GM18951 (cell line): ENCODE results near the gene SMYD4.

Source experiments
- POLR2A ChIP-seq: IDR thresholded peaks from 4 replicates; pipeline ENCODE4 v1.6.1; 2011; ENCODE audit warnings: mild to moderate bottlenecking; ENCODE audit not compliant: insufficient read length, insufficient read depth; ENCODE audit errors: extremely low read depth
- in situ Hi-C: fragments of 300-500 bp; cut with MboI; formaldehyde crosslinking; loops from one replicate; pipeline ENCODE4 v1.12.0; 2022; ENCODE audit warnings: low sequenced_read_pairs, mixed read lengths, inconsistent platforms; ENCODE audit not compliant: unreplicated experiment

SMYD4 gene, protein sequence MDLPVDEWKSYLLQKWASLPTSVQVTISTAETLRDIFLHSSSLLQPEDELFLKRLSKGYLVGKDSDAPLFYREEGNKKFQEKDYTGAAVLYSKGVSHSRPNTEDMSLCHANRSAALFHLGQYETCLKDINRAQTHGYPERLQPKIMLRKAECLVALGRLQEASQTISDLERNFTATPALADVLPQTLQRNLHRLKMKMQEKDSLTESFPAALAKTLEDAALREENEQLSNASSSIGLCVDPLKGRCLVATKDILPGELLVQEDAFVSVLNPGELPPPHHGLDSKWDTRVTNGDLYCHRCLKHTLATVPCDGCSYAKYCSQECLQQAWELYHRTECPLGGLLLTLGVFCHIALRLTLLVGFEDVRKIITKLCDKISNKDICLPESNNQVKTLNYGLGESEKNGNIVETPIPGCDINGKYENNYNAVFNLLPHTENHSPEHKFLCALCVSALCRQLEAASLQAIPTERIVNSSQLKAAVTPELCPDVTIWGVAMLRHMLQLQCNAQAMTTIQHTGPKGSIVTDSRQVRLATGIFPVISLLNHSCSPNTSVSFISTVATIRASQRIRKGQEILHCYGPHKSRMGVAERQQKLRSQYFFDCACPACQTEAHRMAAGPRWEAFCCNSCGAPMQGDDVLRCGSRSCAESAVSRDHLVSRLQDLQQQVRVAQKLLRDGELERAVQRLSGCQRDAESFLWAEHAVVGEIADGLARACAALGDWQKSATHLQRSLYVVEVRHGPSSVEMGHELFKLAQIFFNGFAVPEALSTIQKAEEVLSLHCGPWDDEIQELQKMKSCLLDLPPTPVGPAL

DNA sequence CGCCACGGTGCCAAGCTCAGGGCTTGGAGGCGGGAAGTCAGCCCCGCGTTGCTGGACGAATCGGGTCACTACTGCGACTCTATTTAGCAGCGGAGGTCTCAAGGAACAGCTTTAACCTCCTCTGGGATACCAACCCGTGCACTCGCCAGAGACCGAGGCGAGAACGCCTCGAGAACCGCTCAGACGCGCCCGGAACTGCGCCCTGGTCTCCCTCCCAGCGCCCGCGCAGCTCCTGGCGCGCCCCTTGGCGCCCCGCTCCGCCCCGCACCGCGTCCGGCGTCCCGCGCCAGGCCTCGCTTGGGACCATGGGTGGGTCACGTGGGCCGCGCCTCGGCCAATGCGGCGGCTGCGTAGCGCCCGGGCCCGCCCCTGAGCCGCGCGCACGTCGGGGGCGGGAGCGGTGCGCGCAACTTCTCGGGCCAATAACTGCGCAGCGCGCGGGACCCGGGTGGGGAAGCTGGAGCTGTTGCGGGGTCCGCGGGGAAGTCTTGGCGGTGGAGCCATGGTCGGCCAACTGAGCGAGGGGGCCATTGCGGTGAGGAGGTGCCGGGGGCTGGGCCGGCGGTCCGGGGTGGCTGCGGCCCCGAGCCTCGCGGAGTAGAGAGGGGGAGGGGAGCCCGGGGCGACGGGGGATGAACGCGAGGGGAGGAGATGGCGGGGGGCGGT, at the start of gene SMYD4, which contains the start of gene RPA1:
SMYD4 (minus strand) TSS at position 311 of the 666 bp plus-strand sequence. CDS start 1,908 bp downstream, outside the sequence.
RPA1 (plus strand) TSS at position 414 of the 666 bp plus-strand sequence; CDS start at position 503, 89 bp downstream.
- peak; percentile 93 for TF ChIP-seq POLR2A
- in situ Hi-C loops, result no loop called here

DNA sequence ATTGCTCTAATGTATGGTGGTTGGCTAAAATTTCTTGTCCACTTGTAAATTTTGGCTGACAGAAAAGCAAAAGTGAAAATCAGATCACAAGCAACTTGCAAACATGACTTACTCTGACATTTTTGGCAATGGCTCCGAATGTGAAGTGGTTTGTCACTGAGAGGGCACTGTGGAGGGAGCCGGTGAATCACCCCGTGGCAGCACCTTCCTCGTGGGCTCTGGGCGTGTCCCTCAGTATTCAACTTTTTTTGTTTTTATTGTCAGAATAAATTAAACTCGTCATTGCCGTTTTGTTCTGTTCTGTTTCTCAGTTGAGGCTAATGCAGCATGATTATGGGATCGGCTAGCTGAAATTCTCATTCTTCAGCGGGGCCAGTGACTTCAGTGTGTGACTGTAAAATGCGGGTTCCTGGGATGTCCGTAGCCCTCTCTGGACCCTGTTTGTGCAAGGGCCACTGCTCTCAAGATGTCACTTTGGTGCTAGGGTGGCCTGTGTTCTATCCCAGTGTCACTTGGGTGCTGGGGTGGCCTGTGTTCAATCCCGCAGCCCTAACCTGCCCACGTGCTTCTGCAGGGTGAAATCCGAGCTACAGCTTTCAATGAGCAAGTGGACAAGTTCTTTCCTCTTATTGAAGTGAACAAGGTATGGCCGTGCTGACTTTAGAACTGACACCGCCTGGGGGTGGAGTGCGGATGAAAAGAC, 48.9 kb upstream of the SMYD4 start:
- no peak for TF ChIP-seq POLR2A
- in situ Hi-C loops, result no loop called here

DNA sequence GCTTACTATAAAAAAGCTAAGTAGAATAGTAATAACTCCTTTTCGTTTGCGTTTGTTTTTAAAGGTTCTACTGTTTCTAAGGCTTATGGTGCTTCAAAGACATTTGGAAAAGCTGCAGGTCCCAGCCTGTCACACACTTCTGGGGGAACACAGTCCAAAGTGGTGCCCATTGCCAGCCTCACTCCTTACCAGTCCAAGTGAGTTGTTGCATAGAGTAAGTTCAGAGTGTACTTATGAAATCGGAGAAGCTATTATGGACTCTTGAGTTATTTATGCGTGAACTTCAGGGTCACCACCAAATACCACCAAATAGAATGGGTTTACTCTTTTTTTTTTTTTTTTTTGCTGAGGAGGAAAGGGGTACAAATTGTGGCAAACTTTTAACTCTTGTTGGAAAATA, 45.9 kb upstream of the SMYD4 start:
- in situ Hi-C loops, result no loop called here
- TF ChIP-seq POLR2A, result no peak

DNA sequence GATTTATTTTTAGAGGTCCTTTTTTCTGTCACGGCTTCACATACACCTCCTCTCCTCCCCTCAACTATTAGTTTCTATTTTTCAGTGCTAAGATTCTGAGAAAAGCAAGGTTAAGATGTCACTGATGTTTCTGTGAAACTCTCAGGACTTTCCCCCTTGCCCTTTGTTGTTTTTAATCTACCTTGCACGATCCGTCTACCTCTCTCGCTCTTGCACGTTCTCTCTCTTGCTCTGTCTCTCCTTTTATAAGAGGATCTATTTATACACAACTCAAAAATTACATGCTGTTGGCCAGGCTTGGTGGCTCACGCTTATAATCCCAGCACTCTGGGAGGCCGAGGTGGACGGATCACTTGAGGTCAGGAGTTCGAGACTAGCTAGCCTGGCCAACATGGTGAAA, 43.7 kb upstream of the SMYD4 start:
- in situ Hi-C loops, result no loop called here
- TF ChIP-seq POLR2A, result no peak

DNA sequence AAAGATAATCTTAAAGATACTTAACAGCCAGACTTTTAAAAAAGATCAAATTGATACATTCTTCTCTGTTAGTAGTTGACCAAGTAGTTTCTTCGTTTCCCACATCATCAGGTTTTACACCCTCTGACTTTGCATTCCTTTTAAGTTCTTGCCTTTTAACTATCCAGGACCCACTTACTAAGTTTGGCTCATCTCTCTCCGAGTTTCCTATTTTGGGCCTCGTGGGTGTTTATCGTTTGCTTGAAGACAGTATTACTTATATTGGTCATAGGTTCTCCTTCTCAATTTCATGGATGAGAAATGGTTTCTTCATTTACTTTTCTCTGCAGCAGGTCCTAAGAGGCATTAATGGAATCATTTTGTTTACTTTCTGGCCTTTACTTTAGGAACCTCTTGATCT, 43.3 kb upstream of the SMYD4 start:
- in situ Hi-C loops, result no loop called here
- no peak for TF ChIP-seq POLR2A

DNA sequence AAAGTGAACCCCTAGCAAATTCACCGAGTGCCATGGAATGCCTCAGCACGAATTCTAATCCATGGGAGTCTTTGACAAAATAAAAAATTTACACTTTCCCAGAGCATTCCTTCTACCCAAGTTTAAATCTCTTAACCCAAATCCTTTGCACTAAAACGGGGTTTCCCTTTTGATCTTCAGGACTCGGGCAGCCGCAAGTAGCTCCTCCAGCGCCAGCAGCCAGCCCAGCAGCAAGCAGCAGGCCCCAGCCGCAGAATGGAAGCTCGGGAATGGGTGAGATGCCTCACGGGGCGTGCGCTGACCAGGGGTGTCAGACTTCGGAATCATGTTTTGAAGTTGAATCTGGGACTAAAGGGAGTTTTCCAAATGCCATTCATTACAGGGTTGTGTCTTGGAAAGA, 42.6 kb upstream of the SMYD4 start:
- no peak for TF ChIP-seq POLR2A
- in situ Hi-C loops, result no loop called here

DNA sequence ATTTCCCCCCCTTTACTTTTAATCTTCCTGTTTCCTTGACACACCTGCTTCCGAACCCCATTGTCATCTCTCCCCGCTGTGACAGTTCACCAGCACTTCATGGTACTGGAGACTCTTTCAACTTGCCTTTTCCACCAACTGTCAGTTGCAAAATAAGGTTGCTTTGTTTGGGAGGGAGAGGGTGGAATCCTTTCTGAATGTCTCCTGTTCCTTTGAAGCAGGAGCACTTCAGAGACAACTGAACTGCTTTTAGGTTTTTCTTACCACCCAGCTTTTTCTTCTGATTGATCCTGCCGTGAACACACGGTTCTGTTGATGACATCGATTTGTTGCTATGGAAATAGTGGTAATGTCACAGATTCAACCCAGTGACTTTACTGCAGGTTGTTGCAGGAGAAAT, 42.1 kb upstream of the SMYD4 start:
- in situ Hi-C loops, result no loop called here
- TF ChIP-seq POLR2A, result no peak

DNA sequence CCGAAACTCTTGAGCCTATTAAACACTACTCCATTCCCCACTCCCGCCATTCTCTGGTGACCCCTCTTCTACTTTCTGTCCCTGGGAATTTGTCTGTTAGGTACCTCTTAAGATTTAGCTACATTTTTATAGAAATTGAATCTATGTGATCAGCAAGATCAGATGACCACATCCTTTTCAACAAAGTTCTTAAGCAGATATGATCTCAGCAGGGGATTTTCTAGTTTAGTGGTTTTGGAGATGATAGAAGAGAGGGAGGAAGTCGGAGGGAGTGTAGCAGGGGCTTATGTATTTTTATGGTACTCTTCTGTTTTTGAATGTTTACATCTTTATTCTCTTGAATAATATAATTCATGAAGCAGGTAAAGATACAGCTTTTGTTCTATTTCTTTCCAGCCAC, 40.9 kb upstream of the SMYD4 start:
- TF ChIP-seq POLR2A, result no peak
- in situ Hi-C loops, result no loop called here

DNA sequence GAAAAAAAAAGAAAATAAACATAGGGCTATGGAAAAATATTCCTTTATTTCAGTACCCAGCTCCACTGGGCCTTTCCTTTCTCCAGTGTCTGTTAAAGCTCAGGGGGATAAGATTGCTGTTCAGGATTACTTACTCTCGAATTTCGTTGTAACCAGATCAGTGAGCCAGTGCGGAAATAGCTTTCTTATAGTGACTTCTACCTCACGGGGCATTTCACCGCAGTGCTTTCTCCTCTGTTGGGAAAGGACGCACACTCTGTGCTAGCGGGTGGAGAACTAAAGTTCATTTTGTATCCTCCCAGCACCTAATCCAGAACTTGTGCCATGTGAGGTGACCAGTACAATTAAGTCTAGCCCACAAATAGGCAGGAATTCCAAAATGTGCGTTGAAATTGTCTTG, 38.4 kb upstream of the SMYD4 start:
- in situ Hi-C loops, result no loop called here
- no peak for TF ChIP-seq POLR2A

DNA sequence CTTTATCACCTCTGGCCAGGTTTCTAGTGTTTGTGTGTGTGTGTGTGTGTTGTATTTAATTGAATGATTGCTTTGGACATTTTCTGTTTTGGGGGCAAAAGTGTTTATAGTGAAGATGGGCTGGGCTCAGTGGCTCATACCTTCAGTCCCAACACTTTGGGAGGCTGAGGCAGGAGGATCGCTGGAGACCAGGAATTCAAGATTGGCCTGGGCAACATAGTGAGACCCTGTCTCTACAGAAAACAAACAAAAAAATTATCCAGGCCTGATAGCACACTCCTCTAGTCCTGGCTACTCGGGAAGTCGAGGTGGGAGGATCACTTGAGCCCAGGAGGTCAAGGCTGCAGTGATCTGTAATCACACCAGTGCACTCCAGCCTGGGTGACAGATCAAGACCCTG, 37.6 kb upstream of the SMYD4 start:
- in situ Hi-C loops, result no loop called here
- TF ChIP-seq POLR2A, result no peak

DNA sequence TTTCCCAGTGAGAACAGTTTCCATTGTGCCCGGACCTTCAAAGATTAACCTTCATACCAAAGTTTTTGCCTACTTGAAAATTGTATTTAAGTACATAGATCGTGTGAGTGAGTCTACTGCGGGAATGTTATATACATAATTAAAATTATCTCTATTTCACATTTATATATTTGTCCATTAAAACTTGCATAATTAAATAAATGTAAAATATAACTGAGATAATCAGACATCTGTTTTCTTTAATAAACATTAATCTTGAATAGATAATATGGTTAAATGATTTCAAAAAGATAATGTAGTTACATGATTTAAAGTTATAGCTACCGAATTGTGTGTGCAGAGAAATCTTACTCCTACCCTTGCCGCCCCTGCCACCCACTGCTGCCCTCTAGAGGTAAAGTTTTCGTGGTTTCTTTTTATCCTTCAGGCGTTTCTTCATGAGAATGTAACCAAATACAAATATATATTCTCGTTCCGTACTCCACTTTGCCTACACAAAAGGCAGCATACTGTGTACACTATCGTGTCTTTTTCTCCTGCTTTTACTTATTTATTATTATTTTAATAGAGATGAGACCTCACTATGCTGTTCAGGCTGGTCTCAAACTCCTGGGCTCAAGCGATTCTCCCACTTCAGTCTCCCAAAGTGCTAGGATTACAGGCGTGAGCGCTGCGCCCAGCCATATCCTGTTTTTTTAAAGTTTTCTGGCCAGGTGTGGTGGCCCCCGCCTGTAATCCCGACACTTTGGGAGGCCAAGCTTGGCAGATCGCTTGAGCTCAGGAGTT, 35.7 kb upstream of the SMYD4 start:
- in situ Hi-C loops, result no loop called here
- TF ChIP-seq POLR2A, result no peak

DNA sequence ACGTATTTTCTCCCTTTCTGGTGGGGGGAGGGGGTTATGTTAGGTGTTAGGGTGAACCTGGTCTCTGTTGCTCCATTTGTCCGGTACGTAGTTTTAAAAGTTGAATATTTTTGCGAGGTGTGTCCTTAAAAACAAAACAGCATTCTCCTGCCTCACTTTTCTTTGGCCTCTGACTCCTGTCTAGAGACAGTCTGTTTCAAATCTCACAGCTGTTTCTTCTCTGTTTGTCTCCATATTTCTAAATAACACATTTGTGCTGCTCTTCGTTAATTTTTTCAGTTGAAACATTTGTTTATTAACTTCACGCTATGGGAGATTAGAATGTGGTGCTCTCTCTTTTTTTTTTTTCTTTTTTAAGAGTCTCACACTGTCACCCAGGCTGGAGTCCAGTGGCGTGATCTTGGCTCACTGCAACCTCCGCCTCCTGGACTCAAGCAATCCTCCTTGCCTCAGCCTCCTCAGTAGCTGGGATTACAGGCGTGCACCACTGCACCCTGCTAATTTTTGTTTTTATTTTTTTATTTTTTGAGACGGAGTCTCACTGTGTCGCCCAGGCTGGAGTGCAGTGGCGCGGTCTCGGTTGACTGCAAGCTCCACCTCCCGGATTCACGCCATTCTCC, 31.8 kb upstream of the SMYD4 start:
- in situ Hi-C loops, result no loop called here
- no peak for TF ChIP-seq POLR2A
